GM23248 (cell line): ENCODE measurements around the gene AGO1. TPM values are rescaled to one million over a fixed set of nuclear protein-coding genes. Genes with fewer than 3 reads are reported as not detected.

ENCODE experiments used
- DNase-seq: peaks from one replicate; pipeline ENCODE4 v3.0.0-alpha.2; 2015
- H2AFZ ChIP-seq: fragments of 200-600 bp; sonication (generic); 2 replicates; pipeline ENCODE4 v1.6.1; 2016; ENCODE audit warnings: antibody characterized with exemption
- H3F3A ChIP-seq: fragments of 200-600 bp; sonication (generic); 2 replicates; pipeline ENCODE4 v1.6.1; 2016; ENCODE audit warnings: mild to moderate bottlenecking, antibody characterized with exemption, mixed run types; ENCODE audit not compliant: insufficient read depth
- H3K27ac ChIP-seq: fragments of 200-600 bp; sonication (generic); 2 replicates; pipeline ENCODE4 v1.5.1; 2016; ENCODE audit warnings: mild to moderate bottlenecking
- H3K27me3 ChIP-seq: fragments of 200-600 bp; sonication (generic); replicated peaks from 2 replicates; pipeline ENCODE4 v1.6.1; 2016; ENCODE audit warnings: mild to moderate bottlenecking; ENCODE audit not compliant: insufficient read depth
- H3K36me3 ChIP-seq: fragments of 200-600 bp; sonication (generic); 2 replicates; pipeline ENCODE4 v1.6.1; 2016; ENCODE audit warnings: low read depth, mild to moderate bottlenecking
- H3K4me1 ChIP-seq: fragments of 200-600 bp; sonication (generic); 2 replicates; pipeline ENCODE4 v1.6.1; 2016; ENCODE audit warnings: mild to moderate bottlenecking; ENCODE audit not compliant: insufficient read depth
- H3K4me2 ChIP-seq: fragments of 200-600 bp; sonication (generic); one replicate; pipeline ENCODE4 v1.6.1; 2016; ENCODE audit warnings: mild to moderate bottlenecking; ENCODE audit not compliant: unreplicated experiment
- H3K4me3 ChIP-seq: fragments of 200-600 bp; sonication (generic); 2 replicates; pipeline ENCODE4 v1.5.1; 2016; ENCODE audit warnings: mild to moderate bottlenecking
- H3K79me2 ChIP-seq: fragments of 200-600 bp; sonication (generic); 2 replicates; pipeline ENCODE4 v1.6.1; 2016; ENCODE audit warnings: mild to moderate bottlenecking; ENCODE audit not compliant: insufficient read depth
- H3K9ac ChIP-seq: fragments of 200-600 bp; sonication (generic); 2 replicates; pipeline ENCODE4 v1.6.1; 2016; ENCODE audit warnings: mild to moderate bottlenecking
- H3K9me2 ChIP-seq: fragments of 200-600 bp; sonication (generic); 2 replicates; pipeline ENCODE4 v1.6.1; 2016; ENCODE audit warnings: mixed run types, mild to moderate bottlenecking, moderate library complexity; ENCODE audit not compliant: insufficient read depth
- H3K9me3 ChIP-seq: fragments of 200-600 bp; sonication (generic); one replicate; pipeline ENCODE4 v1.6.1; 2017; ENCODE audit warnings: low read depth
- H4K20me1 ChIP-seq: fragments of 200-600 bp; sonication (generic); 2 replicates; pipeline ENCODE4 v1.6.0; 2016; ENCODE audit not compliant: insufficient read depth
- EZH2 ChIP-seq: fragments of 200-600 bp; sonication (generic); IDR thresholded peaks from 2 replicates; pipeline ENCODE4 v1.6.1; 2018; ENCODE audit warnings: antibody characterized with exemption, mild to moderate bottlenecking; ENCODE audit not compliant: insufficient read depth, poor library complexity, severe bottlenecking
- EZH2phosphoT487 ChIP-seq: fragments of 200-600 bp; sonication (generic); IDR thresholded peaks from 2 replicates; pipeline ENCODE4 v1.6.1; 2018; ENCODE audit warnings: antibody characterized with exemption, moderate library complexity, mild to moderate bottlenecking, low read depth; ENCODE audit not compliant: insufficient read depth
- WGBS, 2 experiments: methylation state at CpG; one replicate each; pipeline ENCODE4 v1.1.6; 2015 to 2017; ENCODE audit warnings: low lambda C conversion rate in 2 of 2, low coverage in 1 of 2; ENCODE audit errors: missing lambda C conversion rate in 2 of 2; 5-methylcytosine and 5-hydroxymethylcytosine counted together
- in situ Hi-C: fragments of 300-500 bp; cut with MboI; formaldehyde crosslinking; loops from 2 replicates; pipeline ENCODE4 v1.15.0; 2020
- polyA plus RNA-seq: library from polyadenylated mRNA; unstranded; fragments of >200 nt; fragmentation: Nextera tagmentation; extraction: Ambion mirVana; gene quantifications from 2 replicates; pipeline ENCODE4 v1.2.1, GENCODE V29; 2016
- total RNA-seq: library from RNA; depleted of rRNA; stranded (reverse); fragments of >200 nt; shearing (Covaris generic); gene quantifications from 2 replicates; pipeline ENCODE4 v1.2.3, GENCODE V29; 2014

AGO1 gene
- total and polyA plus RNA-seq, 2 experiments from 2014 or later, result 6.1 to 11.0 TPM

DNA sequence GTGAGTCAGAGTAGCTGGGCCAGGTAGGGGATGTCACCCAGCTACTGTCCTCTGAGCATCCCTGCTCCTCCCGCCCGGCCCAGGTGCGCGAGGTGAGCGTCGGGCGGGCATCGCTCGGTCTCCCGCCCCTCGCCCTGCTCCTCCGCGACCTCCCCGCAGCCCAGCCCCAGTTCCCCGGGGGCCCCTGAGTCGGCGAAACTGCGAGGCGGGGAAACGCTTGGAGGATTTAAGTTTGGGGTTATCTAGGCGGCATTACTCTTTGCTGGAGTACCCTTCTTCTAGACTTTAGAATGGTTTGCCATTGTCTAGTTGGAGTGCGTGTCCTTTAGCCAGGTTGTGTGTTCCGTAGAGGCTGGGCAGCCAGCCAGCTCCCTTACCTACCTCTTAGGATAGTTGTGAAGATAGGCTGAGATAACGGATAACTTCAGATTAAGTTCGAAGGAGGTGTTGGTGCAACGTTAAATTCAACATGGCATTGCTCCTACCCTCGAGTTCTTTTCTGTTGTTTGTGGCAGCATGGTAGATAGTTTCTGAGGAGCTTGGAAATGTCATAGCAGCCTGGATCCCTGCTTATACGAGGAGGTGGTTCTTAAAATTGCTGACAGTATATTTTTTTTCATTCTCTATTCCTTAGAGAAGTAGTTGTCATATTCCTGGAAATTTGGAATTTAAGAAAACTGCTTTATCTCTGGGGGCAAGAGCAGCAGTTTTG lies 48.6 kb downstream of the AGO1 start:
- DNase-seq, result peak; percentile 46
- Histone ChIP-seq H3K9me3 (no peaks in the 10 kb centered on the region), H3K4me3 (peak overlapping the region; percentile 88), H3K36me3 (no peaks in the 10 kb centered on the region), H3K4me2 (peak overlapping the region; percentile 86), H3K27me3 (no peaks in the 10 kb centered on the region), H3K9me2 (no peaks in the 10 kb centered on the region), H3K79me2 (peaks cover 64% of the 10 kb centered on the region), H3K27ac (peak overlapping the region; percentile 89), H4K20me1 (no peaks in the 10 kb centered on the region), H2AFZ (peak overlapping the region; percentile 81), H3F3A (peaks cover 8% of the 10 kb centered on the region), H3K9ac (peak overlapping the region; percentile 89), H3K4me1 (peaks cover 24% of the 10 kb centered on the region)
- WGBS, 2 experiments, result 1 to 2% methylated on average over 16 of the region's 28 CpGs
- no peak for TF ChIP-seq EZH2phosphoT487
- TF ChIP-seq EZH2, result no peak
- in situ Hi-C loops, result no loop called here

DNA sequence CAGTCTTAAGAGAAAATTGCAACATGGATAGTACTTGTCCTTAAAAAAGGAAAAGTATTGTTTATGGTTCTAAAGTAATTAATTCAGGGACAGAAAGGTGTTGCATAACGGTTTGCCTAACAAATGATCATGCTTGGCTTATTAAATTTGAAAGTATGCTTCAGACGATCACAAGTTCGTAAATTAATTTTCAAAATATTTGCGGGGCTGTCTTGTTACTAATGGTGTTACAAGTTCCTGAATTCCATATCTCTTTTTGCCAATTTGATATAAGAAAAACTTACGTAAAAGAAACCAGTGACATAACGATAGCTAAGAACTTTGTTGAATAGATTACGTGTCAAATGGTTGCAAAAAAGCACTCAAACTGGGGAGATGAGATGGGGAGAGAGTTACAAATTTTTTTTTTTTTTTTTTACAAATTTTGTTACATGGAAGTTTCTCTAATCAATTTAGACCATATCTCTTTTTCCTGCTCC lies 49.2 kb downstream of the AGO1 start:
- Histone ChIP-seq H2AFZ (peak overlapping the region; percentile 81), H3K79me2 (peaks cover 70% of the 10 kb centered on the region), H3K27ac (peak overlapping the region; percentile 89; the same call in 1 of the 2 replicates), H3K27me3 (no peaks in the 10 kb centered on the region), H3K4me1 (peaks cover 24% of the 10 kb centered on the region), H3F3A (peaks cover 14% of the 10 kb centered on the region), H3K4me2 (peak overlapping the region; percentile 86), H3K4me3 (peak overlapping the region; percentile 88), H3K9me3 (no peaks in the 10 kb centered on the region), H3K36me3 (no peaks in the 10 kb centered on the region), H4K20me1 (no peaks in the 10 kb centered on the region), H3K9ac (peak overlapping the region; percentile 89), H3K9me2 (no peaks in the 10 kb centered on the region)
- in situ Hi-C loops, result no loop called here
- TF ChIP-seq EZH2phosphoT487 (no peak), EZH2 (no peak)
- 31 to 36% methylated on average over 7 of the region's 7 CpGs for WGBS, 2 experiments
- DNase-seq, result peak; percentile 14

DNA sequence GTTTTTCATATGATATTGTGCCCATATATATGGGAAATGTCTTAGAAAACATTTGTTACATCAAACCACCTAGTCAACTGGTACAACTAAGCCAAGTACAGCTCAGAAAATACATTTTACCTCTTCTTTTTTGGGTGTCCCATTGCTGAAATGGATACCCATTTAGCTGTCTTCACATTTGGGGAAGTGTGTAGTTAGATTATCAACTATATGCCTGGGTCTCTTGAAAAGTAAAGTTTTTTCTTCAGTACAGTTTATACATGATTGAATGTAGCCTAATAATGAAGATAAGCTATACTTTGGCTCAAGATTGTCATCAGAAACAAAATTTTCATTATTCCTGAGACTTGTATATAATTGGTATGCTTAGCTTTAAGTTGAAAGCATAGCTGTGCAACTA lies 49.9 kb downstream of the AGO1 start:
- H3K79me2 ChIP-seq, result peaks cover 78% of the 10 kb centered on the region

DNA sequence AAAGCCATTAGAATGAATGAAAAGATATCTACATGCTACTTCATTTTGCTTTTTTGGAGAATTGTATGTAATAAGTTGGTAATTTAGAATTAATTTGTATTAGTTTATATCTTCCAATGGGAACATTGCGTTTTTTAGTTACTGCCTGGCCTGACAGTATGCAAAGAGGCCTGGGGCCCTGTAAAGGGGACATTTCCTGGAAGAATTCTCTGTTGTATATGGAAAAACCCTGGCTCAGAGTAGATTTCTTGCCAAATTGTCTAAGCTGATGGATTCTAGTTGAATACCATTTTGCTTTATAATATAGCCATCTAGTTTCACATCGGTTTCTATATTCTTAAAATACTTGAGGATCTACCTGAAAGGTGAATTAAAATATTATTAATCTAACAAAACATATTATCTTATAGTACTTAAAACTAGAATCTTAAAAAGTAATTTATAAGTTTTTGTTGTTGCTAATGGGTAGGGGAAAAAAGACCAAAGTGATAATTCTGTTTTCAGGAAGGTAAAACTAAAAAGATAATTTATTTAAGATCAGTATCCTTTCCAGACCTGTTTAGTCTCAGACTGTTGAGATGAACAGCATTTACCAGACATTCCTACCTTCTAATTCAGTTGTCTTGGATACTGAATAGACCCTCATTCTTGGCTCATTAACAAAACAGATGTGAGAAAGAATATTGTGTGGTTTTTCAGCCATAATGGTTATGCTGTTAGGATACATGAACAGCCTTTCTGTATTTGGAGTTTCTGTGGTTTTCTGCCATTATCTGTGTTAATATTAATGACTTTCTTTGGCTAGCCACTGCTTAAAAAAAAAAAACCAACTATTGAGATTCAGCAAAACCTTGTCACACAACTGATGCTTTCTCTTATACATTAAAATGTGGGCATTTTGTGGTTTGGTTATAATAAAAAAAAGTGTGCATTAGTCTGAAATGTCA lies 52.7 kb downstream of the AGO1 start:
- in situ Hi-C loops, result no loop called here
- H3K4me1 ChIP-seq, result peaks cover 19% of the 10 kb centered on the region
- no peaks in the 10 kb centered on the region for H4K20me1 ChIP-seq
- H3K27me3 ChIP-seq, result no peaks in the 10 kb centered on the region
- H3K36me3 ChIP-seq, result no peaks in the 10 kb centered on the region
- H3K9me3 ChIP-seq, result no peaks in the 10 kb centered on the region
- peak; percentile 12 for DNase-seq
- WGBS, 2 experiments, result 32 to 49% methylated on average over 2 of the region's 2 CpGs
- TF ChIP-seq EZH2 (no peak), EZH2phosphoT487 (no peak)
- peaks cover 97% of the 10 kb centered on the region for H3K79me2 ChIP-seq
- no peak overlapping the region for H3K4me3 ChIP-seq
- no peak overlapping the region for H3K4me2 ChIP-seq
- H2AFZ ChIP-seq, result no peak overlapping the region
- no peak overlapping the region for H3K9ac ChIP-seq
- no peaks in the 10 kb centered on the region for H3K9me2 ChIP-seq
- no peak overlapping the region for H3K27ac ChIP-seq
- H3F3A ChIP-seq, result peaks cover 20% of the 10 kb centered on the region

More for the DNA sequence above, 49.9 kb downstream of the AGO1 start:
- no peak overlapping the region for H2AFZ ChIP-seq
- H3K4me3 ChIP-seq, result peak overlapping the region; percentile 88; the same call in 1 of the 2 replicates
- H3K4me1 ChIP-seq, result peaks cover 24% of the 10 kb centered on the region
- H3K36me3 ChIP-seq, result no peaks in the 10 kb centered on the region
- no peak overlapping the region for H3K9ac ChIP-seq
- no peak for TF ChIP-seq EZH2phosphoT487
- no peak for TF ChIP-seq EZH2
- no peaks in the 10 kb centered on the region for H4K20me1 ChIP-seq
- H3F3A ChIP-seq, result peaks cover 20% of the 10 kb centered on the region
- no peaks in the 10 kb centered on the region for H3K27me3 ChIP-seq
- DNase-seq, result no peak
- H3K9me2 ChIP-seq, result no peaks in the 10 kb centered on the region
- in situ Hi-C loops, result no loop called here
- H3K9me3 ChIP-seq, result no peaks in the 10 kb centered on the region
- H3K27ac ChIP-seq, result no peak overlapping the region
- peak overlapping the region; percentile 86 for H3K4me2 ChIP-seq
